ENCODE measurements around the gene LCP1. TPM values are rescaled to one million over a fixed set of nuclear protein-coding genes. Genes with fewer than 3 reads are reported as not detected.

The LCP1 gene
- polyA plus RNA-seq, 4 donors: 8.1 to 14.5 (median 10.5) TPM

DNA sequence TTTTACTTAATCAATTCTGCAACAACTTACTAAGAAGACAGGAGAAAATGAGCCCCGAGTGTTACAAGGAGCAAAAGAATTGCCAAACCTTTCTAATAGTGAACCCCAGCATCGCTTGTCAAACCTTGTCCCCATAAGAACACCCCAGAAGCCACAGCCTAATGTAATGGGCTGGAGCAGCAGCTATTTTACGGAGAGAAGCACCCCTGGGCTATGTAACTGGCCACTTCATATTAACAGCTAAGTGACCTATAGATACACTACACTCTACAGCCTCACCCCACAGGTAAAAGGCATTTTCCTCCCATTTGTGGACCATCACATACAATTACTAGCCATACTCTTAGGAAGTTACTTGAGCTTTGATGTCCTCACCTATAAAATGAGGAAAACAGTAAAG, 49.9 kb downstream of the LCP1 start:
- no peak for DNase-seq (ENCODE audit: low read depth in 4 of 4, low spot score in 3 of 4)

DNA sequence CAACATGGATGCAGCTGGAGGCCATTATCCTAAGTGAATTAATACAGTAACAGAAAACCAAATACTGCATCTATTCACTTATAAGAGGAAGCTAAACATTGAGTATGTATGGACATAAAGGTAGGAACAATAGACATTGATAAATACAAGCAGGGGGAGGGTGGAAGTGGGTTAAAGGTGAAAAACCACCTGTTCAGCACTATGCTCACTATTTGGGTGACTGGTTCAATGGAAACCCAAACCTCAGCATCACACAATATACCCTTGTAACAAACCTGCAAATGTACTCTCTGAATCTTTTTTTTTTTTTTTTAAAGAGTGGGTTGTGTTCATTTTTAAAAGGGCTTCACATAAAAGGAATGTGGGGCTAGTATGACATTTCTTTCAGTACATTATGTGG, 50.3 kb downstream of the LCP1 start:
- DNase-seq (ENCODE audit: low read depth in 4 of 4, low spot score in 3 of 4): no peak

DNA sequence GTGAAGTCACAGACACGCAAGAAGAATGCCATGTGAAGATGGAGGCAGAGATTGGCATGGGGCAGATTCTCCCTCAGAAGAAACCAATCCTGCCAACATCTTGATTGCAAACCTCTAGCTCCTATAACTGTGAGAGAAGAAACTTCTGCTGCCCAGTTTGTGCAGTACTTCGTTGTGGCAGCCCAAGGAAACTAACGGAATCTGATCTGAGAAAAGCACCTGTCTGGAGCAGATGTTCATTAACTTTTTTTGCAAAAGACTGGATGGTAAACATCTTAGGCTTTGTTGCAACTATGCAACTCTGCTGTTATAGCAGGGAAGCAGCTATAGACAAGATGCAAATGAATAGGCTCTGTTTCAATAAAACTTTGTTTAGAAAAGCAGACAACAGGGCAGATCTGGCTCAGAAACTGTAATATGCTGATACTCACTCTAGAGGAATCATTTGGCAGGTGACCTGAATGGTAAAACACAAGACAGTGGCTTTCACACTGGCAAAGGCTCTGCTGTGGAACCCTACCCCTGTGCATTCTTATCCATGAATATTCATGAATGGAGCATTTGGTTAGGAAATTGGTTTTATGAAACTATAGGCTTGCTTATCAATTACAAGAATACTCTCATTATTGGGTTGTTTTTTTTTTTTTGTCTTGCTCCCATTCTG, 51.9 kb downstream of the LCP1 start:
- DNase-seq (ENCODE audit: low read depth in 4 of 4, low spot score in 3 of 4): no peak

DNA sequence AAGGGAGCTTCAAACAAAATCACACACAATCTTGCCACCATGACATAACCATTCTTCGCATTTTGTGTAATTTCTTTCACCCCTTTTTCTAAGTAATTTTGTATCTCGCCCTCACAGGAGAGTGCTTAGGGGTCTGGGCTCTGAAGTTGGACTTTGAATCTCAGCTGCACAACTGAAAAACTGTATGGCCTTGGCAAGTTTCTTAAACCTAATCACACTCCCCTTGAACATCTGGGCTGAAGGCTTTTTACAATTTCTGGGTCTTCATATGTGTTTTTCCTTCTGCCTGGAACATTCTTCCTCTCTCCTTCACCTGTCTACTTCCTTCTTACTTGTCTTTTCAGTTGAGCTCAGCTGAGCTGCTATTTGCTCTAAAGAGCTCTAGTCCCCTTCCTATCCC, 52.9 kb downstream of the LCP1 start:
- DNase-seq (ENCODE audit: low read depth in 4 of 4, low spot score in 3 of 4): no peak

DNA sequence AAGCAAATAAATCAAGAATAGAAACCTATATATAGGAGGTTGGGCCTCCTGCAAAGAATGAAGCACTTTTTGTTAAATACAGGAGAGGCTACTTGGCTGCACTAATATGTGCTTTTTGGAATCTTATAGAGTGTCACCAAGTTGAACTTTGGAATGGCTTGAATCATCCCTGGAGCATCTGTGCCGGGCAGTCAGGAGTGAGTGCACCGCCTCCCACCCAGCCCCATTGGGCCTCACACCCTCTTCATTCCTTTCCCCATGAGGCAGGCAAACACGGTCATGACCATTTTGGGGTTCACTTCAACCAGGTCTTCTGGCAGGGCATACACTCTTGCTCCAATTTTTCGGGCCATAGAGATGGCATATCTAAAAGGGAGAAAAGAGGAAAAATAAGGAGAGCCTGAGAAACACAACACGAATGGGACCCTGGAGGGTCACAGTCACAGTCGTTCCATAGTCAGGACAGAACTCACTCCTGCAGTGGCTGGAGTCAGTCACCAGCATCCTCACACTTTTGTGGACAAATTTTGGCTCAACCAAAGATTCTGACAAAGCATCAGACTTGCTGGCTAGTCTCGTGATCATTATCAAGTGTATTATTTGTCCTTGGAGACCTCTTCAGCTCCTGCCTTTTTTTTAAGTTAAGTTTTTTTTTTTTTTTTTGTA, 54.5 kb downstream of the LCP1 start:
- DNase-seq (ENCODE audit: low read depth in 4 of 4, low spot score in 3 of 4): no peak

DNA sequence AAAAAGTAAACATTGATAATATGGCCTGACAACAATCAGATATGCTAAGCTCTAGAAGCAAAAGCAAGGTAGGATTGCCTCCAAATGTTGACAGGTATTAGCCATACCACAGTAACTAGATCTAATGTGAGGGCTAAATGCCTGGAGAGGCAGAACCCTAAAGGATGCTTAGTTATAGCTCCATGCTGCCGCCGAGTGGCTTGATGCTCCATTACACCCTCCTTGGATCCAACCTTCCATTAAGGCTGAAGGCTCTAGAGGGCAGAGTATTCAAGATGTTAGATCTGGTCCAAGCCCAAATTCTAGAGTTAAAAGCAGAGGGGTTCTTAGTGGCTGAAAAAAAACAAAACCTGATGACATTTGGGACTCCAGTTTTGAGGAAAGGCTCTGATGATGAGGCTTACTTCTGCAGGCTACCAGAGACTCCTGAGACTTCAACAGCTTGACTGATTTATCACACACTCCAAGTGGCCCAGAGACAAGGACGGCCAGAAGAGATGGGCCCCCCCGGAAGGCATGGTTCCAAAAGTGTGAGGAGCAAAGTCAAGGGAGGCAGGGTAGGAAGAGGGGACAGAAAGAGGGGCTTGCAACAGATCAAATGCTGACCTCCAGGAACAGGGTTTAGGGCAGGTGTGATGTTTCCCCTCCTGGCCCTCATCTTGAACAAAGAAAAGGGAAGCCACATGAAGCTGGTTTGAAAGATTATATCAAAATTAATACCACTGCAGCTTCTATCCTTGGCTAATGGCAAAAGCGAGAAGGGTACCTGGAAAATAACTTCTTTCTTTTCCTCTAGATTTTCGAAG, 55.2 kb downstream of the LCP1 start:
- peak; percentile 58 to 76 (median 66) for DNase-seq (ENCODE audit: low read depth in 4 of 4, low spot score in 3 of 4)

DNA sequence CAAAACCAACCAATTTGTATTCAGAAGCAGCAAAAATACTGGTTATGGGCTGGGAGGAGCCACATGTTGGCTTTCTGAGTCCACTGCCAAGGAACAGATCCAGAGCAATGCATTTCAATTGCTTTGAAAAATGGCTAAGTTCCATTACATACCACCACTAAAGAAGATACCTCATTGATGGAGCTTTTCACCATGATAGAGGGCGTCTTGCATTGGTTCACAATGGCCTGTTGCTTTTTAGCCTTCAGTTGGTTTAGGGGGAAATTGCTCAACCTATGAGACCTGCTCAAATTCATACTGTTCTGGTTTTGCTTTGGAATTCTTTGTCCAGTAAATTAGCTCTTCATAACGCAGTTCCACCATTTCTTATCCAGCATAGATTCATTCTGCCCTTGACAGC, 55.9 kb downstream of the LCP1 start:
- no peak for DNase-seq (ENCODE audit: low read depth in 4 of 4, low spot score in 3 of 4)

DNA sequence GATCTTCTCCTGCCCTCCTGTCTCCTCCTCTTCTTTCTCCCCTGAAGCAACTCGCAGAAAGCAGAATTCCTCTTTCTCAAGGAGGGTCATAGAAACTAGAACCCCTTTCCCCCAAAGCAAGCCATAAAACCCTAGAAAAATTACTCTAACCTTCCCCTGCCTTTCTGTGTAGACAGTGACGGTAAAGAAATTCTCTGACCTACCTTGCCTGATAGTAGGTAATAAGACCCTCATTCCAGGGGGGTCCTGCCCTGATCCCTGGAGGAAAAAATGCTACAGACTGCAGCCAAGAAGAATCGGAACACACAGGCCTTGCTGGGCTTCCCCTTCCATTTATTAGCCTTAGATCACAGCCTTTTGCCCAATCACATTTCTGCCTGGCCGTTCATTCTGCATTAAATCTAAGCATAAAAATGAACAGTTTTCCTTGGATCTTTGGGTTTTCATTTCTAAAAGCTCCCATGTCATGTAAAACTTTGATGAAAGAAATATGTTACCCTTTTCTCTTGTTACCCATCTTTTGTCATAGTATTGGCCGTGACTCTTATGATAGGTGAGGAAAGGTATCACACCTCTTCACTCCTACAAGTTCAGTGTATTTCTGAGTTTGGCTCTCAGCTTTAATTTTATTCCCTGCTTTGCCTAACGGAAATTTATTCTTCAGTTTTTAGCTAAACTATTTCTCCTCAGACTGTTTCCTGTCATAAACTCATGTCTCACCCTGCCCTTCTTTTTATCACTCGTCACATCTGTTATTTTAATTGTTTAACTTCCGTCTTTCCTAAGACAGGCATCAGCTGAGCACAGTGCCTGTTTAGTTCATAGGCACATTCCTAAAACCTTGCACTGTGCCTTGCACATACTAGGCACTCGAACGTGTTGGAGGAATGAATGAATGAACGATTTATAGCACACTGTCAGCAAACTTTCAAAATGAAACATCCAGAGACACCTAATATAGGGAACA, 56.7 kb downstream of the LCP1 start:
- no peak for DNase-seq (ENCODE audit: low read depth in 4 of 4, low spot score in 3 of 4)

DNA sequence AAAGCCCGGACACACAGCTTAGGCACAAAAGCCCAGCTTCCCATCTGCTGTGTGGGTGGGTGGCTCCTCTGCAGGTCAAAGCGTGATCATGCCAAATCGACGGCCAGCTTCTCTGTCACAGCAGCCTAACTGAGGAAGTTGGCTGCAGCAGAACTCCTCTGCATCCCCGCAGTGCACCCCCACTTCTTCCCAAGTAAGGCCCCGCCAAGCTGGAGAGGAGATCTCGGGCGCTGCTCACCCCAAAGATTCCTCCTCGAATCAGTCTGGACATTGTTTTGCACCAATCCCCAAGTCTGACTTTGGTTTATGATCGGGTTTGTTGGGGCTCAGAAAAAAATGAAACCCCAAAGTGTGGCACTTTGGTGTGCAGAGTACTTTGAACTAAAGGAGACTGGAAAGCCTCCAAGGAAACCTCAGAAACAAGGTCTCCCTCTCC, 57.4 kb downstream of the LCP1 start:
- no peak for DNase-seq (ENCODE audit: low read depth in 4 of 4, low spot score in 3 of 4)

DNA sequence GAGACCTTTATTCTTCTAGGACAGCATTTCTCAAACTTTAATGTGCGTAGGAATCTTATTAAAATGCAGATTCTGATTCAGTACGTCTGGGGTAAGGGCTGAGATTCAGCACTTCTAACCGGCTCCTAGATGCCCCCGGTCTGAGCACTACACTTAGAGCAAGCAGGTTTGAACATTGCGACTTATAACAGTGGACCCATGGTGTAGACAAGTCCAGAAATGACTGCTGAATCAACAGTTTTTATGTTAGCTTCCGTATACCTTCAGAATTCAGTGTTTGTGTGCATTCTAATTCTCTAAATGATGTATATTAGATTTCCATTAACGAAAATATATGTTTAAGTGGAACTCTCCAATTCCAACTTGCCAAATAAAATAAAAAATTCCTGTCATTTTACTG, 59.7 kb downstream of the LCP1 start:
- DNase-seq (ENCODE audit: low read depth in 4 of 4, low spot score in 3 of 4): no peak

DNA sequence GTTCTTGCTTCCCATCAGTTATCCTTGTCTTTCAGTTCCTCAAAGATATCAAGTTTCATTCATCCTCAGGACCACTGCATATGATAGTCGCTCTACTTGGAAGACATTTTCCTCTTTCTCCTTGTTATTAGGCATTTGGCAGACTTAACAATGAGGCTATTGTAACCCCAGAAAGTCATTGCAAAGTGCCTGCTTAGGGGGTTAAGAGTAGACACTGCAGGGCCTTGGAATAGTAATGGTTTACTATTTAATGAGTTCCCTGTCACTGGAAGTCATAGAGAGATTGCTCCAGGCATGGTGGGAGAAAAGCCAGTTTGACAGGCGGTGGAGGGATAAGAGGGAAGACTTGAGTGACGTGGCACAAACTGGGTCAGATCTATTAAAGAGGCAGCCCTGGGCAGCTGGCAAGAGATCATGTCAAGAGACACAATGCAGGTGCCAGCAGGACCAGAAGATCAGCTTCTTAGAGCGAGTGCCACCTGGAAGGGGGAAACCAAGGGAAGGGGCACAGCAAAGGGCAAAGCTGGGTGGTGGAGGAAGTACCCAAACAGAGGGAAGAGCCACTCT, 60.3 kb downstream of the LCP1 start:
- DNase-seq (ENCODE audit: low read depth in 4 of 4, low spot score in 3 of 4): no peak

DNA sequence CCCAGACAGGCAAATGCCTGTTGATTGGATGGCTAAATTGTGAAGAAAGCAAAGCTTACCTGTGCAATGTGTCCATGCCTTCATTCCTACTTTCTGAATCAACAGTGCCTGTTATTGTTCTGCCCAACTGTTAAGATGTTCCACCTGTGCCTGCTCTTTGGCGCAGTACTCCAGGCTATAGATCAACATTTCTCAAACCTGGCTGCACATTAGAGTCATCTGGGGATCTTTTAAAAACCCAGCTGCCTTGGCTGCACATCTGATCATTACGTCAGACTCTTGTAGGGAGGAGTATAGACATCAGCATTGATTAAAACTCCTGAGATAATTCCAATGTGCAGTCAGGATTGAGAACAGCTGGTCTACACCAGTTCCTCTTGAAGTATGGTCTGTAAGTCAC, 60.9 kb downstream of the LCP1 start:
- DNase-seq (ENCODE audit: low read depth in 4 of 4, low spot score in 3 of 4): no peak

DNA sequence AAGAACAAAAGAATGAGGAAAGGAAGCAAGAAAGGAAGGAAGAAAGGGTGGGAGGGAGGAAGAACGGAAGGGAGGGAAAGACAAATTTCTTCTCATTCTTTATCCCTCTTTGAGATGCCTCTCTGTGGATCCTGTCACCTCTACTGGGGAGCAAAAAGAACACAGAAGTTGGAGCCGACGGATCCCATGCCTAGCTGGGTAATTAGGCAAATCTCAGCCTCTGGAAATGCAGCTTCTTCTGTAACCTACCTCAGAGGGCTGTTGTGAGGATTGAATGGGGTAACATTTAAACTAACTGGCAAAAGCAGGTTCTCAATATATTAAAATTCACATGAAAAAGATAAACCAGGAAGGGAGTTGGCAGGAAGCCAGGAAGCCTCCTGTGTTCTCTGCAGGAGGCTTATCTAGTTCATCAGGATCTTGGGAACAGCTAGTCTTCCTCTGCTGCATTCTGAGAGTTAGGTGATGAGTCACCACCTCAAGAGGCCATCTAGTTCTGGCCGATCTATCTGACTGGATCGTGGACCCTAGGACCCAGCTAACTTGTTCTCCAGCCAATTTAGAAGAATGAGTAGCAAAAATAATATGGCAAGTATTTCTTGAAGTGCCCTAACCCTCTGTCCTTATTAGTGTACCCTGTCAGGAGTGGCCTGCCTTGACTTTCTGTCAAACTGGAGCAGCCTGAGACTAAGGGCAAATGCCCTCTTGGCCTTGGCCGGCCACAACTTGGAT, 61.9 kb downstream of the LCP1 start:
- DNase-seq (ENCODE audit: low read depth in 4 of 4, low spot score in 3 of 4): no peak

DNA sequence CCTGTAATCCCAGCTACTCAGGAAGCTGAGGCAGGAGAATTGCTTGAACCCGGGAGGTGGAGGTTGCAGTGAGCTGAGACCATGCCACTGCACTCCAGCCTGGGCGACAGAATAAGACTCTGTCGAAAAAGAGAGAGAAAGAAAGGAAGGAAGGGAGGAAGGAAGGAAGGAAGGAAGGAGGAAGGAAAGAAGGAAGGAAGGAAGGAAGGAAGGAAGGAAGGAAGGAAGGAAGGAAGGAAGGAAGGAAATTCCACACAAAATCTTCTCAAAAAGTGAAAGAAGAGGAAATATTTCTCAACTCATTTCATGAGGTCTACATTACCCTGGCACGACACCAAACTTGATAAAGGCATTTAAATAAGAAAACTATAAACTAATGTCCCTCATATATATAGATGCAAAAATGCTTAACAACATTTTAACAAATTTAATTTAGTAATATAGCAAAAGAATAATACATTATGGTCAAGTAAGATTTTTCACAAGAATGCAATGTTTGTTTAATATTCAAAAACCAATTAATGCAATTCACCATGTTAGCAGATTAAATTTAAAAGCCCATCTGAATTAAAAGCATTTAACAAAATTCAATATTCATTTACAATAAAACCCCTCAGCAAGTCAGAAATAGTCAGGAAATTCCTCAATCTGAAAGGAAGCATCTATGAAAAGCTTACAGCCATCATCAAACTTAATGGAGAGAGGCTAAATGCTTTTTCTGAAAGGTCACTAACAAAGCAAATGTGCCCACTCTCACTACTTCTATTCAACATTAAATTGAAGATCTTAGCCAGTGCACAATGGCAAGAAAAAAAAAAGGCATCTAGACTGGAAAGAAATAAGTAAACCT, 65.1 kb downstream of the LCP1 start:
- no peak for DNase-seq (ENCODE audit: low read depth in 4 of 4, low spot score in 3 of 4)

DNA sequence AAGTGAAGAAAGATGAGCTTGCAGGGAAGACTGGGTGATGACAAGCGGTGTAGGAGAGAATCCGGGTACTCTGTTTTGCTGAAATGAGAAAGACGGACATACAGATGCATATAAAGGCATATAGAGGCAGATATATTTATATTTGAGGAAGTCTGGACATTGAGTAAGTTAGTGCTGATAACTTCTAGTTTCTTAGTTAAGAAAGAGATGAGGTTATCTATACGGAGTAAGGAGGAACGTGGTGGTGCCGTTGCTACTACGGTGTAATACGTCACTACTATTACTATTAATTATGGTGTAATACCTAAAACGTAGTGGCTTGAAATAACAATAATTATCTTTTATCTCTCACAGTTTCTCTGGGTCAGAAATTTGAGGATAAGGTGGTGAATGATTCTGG, 67.4 kb downstream of the LCP1 start:
- no peak for DNase-seq (ENCODE audit: low read depth in 4 of 4, low spot score in 3 of 4)

DNA sequence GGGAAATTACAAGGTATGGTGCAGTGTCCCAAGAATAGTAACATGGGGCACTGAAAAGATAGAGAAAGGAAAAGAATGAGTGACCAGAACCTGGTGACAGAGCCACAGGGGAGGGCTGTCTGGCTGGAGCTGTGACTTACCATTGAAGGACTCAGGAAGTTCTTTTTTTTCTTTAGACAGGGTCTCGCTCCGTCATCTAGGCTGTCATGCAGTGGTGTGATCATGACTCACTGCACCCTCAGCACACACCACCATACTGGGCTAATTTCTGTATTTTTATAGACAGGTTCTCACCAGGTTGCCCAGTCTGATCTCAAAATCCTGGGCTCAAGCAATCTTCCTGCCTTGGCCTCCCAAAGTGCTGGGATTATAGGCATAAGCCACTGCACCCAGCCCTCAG, 68.4 kb downstream of the LCP1 start:
- DNase-seq (ENCODE audit: low read depth in 4 of 4, low spot score in 3 of 4): no peak

DNA sequence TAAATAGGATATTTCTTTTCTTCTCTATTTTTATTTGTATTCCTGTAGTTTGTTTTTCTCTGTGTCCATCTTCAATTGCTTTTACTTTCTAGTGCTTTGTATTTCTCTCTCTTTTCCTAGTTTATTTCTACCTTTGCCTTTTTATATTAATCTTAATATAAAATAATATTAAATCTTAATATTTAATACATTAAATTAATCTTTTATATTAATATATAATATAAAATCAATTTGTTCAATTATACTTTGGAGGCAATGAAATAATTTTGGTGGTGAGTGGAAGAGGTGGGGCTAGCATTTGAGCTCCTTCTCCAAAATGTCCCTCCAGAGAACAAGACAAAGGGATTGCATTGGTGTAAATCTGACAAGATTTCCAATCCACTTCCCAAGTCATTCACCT, 70.8 kb downstream of the LCP1 start:
- no peak for DNase-seq (ENCODE audit: low read depth in 4 of 4, low spot score in 3 of 4)

DNA sequence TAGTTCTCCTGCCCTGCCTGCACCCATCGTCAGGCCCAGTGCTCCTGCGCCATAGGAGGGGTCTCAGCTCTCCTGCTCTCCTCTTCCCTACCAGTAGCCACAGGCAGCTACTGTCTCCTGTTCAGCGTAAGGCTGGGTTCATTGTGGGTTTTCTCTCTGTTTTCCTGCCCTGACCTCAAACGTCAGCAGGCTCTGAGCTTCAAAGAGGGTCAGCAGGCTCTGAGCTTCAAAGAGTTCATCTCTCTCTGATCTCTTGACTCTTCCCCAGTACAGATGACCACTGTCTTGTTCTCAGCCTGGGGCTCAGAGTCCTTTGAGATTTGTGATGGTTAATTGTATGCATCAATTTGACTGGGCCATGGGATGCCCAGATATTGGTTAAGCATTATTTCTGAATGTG, 72.5 kb downstream of the LCP1 start:
- DNase-seq (ENCODE audit: low read depth in 4 of 4, low spot score in 3 of 4): no peak
